ENCODE data around the gene RNF114.

RNF114 gene

GRCh38 chr20:50001784-50002311 is 65.7 kb downstream of the RNF114 start:
- no peak for FAIRE-seq
- DNase-seq (ENCODE audit: extremely low spot score, insufficient read length, low read depth): no peak

- DNase-seq (ENCODE audit: extremely low spot score, insufficient read length, low read depth) (no peak), FAIRE-seq (no peak)
These were observed 67.1 kb downstream of the RNF114 start for GRCh38 chr20:50003253-50003656.
